ENCODE data around the gene FXYD5. TPM values are rescaled to one million over a fixed set of nuclear protein-coding genes. Genes with fewer than 3 reads are reported as not detected.

Gene FXYD5
- total and polyA plus RNA-seq, 4 donors: 2.2 to 22.0 (median 7.3) TPM

DNA sequence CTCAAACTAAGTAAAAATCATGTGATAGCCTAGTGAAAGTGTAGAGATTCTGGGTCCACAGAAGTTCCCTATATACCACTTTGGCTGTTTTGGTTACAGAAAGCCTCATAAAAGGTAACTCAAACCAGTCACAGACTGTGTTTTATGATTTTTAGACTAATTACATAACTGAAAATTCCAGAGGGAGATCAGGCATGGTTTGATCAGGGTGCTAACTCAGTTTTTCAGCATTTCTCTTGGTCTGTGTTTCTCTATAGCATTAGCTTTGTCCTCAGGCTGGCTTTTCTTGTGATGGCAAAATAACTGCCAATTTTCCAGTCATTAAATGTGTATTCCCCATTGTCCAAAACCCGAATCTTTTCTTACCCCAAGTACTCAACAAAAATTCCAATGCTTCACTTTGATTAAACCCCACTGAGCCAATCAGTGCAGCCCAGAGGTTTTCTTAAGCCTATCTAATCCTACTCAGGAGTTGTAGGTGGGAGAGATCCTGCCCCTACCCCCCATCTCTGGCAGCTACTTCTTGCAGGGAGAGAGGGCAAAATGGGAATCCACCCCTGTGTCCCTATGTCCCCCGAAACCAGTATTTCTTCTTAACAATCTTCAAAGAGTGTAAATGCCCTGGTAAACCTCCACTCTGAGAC lies 47.5 kb upstream of the FXYD5 start:
- Histone ChIP-seq H3K27ac (ENCODE audit: low read depth in 1 of 2, low read length in 2 of 2) (no peak overlapping the region), H3K27me3 (ENCODE audit: control insufficient read depth in 4 of 4, insufficient read depth in 4 of 4, low read length in 3 of 4) (no peaks in the 10 kb centered on the region), H3K36me3 (ENCODE audit: control insufficient read depth in 4 of 4, insufficient read depth in 3 of 4, low read depth in 1 of 4, low read length in 3 of 4) (no peaks in the 10 kb centered on the region), H3K4me3 (ENCODE audit: low read depth in 1 of 3, low read length in 3 of 3) (no peak overlapping the region), H3K9ac (ENCODE audit: low read depth in 1 of 2, low read length in 2 of 2) (no peak overlapping the region), H3K9me3 (ENCODE audit: control insufficient read depth in 4 of 4, low read length in 3 of 4) (no peaks in the 10 kb centered on the region), H3K4me1 (ENCODE audit: control insufficient read depth in 4 of 4, insufficient read depth in 4 of 4, low read length in 3 of 4) (no peaks in the 10 kb centered on the region)
- TF ChIP-seq NR2F2 (IDR thresholded peaks at IDR 0.05) (no peak), RXRA (IDR thresholded peaks at IDR 0.05) (no peak), ATF3 (IDR thresholded peaks at IDR 0.05) (no peak), EGR1 (IDR thresholded peaks at IDR 0.05; ENCODE audit: low read depth in 2 of 2) (no peak), SP1 (IDR thresholded peaks at IDR 0.05) (no peak), HNF4G (IDR thresholded peaks at IDR 0.05) (no peak), JUND (IDR thresholded peaks at IDR 0.05) (no peak), FOXA1 (IDR thresholded peaks at IDR 0.05) (no peak), YY1 (IDR thresholded peaks at IDR 0.05) (no peak), RAD21 (IDR thresholded peaks at IDR 0.05) (no peak), MAX (IDR thresholded peaks at IDR 0.05) (no peak), HNF4A (conservative IDR thresholded peaks at IDR 0.05) (no peak), GABPA (IDR thresholded peaks at IDR 0.05 in 1 of 2, conservative IDR thresholded peaks at IDR 0.05 in 1 of 2) (no peak)
- TF ChIP-seq, protein P1, sequence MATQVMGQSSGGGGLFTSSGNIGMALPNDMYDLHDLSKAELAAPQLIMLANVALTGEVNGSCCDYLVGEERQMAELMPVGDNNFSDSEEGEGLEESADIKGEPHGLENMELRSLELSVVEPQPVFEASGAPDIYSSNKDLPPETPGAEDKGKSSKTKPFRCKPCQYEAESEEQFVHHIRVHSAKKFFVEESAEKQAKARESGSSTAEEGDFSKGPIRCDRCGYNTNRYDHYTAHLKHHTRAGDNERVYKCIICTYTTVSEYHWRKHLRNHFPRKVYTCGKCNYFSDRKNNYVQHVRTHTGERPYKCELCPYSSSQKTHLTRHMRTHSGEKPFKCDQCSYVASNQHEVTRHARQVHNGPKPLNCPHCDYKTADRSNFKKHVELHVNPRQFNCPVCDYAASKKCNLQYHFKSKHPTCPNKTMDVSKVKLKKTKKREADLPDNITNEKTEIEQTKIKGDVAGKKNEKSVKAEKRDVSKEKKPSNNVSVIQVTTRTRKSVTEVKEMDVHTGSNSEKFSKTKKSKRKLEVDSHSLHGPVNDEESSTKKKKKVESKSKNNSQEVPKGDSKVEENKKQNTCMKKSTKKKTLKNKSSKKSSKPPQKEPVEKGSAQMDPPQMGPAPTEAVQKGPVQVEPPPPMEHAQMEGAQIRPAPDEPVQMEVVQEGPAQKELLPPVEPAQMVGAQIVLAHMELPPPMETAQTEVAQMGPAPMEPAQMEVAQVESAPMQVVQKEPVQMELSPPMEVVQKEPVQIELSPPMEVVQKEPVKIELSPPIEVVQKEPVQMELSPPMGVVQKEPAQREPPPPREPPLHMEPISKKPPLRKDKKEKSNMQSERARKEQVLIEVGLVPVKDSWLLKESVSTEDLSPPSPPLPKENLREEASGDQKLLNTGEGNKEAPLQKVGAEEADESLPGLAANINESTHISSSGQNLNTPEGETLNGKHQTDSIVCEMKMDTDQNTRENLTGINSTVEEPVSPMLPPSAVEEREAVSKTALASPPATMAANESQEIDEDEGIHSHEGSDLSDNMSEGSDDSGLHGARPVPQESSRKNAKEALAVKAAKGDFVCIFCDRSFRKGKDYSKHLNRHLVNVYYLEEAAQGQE (IDR thresholded peaks at IDR 0.05): no peak
- TF ChIP-seq, protein P2, sequence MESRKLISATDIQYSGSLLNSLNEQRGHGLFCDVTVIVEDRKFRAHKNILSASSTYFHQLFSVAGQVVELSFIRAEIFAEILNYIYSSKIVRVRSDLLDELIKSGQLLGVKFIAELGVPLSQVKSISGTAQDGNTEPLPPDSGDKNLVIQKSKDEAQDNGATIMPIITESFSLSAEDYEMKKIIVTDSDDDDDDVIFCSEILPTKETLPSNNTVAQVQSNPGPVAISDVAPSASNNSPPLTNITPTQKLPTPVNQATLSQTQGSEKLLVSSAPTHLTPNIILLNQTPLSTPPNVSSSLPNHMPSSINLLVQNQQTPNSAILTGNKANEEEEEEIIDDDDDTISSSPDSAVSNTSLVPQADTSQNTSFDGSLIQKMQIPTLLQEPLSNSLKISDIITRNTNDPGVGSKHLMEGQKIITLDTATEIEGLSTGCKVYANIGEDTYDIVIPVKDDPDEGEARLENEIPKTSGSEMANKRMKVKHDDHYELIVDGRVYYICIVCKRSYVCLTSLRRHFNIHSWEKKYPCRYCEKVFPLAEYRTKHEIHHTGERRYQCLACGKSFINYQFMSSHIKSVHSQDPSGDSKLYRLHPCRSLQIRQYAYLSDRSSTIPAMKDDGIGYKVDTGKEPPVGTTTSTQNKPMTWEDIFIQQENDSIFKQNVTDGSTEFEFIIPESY (IDR thresholded peaks at IDR 0.05): no peak
- DNase-seq (ENCODE audit: low spot score): no peak
- 48% methylated on average over 2 of the region's 2 CpGs for WGBS

DNA sequence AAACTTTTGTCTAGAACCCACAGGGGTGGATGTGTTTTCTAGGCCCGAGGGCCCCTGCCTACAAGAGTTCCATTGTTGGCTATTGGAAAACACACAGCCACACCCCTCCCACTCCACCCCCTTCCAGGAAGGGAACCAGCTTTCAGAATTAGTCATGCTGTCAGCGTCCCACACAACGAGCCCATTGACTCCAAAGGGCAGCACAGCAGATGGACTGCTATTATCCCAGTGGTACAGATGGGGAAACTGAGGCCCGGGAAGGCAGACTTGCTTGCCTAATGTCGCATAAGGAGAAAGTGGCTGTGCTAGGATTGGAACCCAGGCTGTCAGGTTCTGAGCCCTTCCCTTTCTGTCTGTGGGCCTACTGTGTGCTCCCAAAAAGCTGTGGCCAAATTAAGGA lies 47.0 kb upstream of the FXYD5 start:
- DNase-seq (ENCODE audit: low spot score): no peak
- TF ChIP-seq EGR1 (IDR thresholded peaks at IDR 0.05; ENCODE audit: low read depth in 2 of 2) (no peak), SP1 (IDR thresholded peaks at IDR 0.05) (no peak)
- no peaks in the 10 kb centered on the region for H3K4me1 ChIP-seq (ENCODE audit: control insufficient read depth in 4 of 4, insufficient read depth in 4 of 4, low read length in 3 of 4)
- H3K9me3 ChIP-seq (ENCODE audit: control insufficient read depth in 4 of 4, low read length in 3 of 4): no peaks in the 10 kb centered on the region
- H3K27ac ChIP-seq (ENCODE audit: low read depth in 1 of 2, low read length in 2 of 2): no peak overlapping the region
- H3K27me3 ChIP-seq (ENCODE audit: control insufficient read depth in 4 of 4, insufficient read depth in 4 of 4, low read length in 3 of 4): no peaks in the 10 kb centered on the region
- no peak overlapping the region for H3K9ac ChIP-seq (ENCODE audit: low read depth in 1 of 2, low read length in 2 of 2)
- H3K4me3 ChIP-seq (ENCODE audit: low read depth in 1 of 3, low read length in 3 of 3): no peak overlapping the region
- H3K36me3 ChIP-seq (ENCODE audit: control insufficient read depth in 4 of 4, insufficient read depth in 3 of 4, low read depth in 1 of 4, low read length in 3 of 4): no peaks in the 10 kb centered on the region
- WGBS: 36% methylated on average over 5 of the region's 5 CpGs

All from liver (tissue), 9 donors.